ENCODE data around the gene MOCS3.
A peak's percentile ranks its signal among the peaks of the same experiment; 100 is the strongest.

MOCS3 gene, protein sequence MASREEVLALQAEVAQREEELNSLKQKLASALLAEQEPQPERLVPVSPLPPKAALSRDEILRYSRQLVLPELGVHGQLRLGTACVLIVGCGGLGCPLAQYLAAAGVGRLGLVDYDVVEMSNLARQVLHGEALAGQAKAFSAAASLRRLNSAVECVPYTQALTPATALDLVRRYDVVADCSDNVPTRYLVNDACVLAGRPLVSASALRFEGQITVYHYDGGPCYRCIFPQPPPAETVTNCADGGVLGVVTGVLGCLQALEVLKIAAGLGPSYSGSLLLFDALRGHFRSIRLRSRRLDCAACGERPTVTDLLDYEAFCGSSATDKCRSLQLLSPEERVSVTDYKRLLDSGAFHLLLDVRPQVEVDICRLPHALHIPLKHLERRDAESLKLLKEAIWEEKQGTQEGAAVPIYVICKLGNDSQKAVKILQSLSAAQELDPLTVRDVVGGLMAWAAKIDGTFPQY

DNA sequence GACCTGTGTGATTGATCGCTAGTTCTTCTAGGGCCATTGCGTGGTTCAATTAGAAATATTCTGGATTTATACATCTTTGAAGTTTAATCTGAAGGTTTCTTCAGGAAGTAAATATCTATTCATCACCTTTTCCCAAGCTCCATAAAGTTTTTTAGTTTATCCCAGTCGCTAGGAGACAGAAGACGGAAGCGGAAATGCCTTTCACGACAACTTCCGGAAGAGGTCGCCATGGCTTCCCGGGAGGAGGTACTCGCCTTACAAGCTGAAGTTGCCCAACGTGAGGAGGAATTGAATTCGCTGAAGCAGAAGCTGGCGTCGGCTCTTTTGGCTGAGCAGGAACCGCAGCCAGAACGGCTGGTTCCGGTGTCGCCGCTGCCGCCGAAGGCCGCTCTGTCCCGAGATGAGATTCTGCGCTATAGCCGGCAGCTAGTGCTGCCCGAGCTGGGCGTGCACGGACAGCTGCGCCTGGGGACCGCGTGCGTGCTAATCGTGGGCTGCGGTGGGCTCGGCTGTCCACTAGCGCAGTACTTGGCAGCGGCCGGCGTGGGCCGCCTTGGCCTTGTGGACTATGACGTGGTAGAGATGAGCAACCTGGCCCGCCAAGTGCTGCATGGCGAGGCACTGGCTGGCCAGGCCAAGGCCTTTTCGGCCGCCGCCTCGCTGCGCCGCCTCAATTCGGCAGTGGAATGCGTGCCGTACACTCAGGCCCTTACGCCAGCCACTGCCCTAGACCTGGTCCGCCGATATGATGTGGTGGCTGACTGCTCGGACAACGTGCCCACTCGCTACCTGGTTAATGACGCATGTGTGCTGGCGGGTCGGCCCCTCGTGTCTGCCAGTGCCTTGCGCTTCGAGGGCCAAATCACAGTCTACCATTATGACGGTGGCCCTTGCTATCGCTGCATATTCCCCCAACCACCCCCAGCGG lies at the start of gene MOCS3:
TSS of gene MOCS3 (plus strand) at position 204 of the 928 bp plus-strand sequence. CDS start at position 229, 25 bp downstream.
- DNase-seq (ENCODE audit: low read depth in 4 of 4, low spot score in 1 of 4) = peak in 3 of 4 experiments; percentile 62 to 79 (median 64)

DNA sequence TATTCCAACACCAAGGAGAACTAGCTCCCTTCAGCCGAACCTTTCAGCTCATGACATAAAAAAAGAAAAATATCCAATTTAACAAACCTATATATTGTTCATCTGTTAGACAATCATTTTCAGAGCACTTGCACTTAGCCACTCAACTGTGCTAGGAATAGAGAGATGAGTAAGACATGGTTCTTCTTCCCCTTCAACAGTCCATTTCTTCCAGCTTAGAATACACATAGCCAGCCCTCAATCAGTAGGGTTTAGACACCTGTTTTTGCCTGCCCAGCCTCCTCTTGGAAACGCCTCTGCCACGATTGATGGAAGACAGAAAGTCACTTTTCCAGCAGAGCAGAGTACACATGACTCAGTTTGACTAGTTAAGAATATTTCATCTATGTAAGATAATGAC lies 49.2 kb upstream of the MOCS3 start:
- DNase-seq (ENCODE audit: low read depth in 4 of 4, low spot score in 1 of 4) = no peak

DNA sequence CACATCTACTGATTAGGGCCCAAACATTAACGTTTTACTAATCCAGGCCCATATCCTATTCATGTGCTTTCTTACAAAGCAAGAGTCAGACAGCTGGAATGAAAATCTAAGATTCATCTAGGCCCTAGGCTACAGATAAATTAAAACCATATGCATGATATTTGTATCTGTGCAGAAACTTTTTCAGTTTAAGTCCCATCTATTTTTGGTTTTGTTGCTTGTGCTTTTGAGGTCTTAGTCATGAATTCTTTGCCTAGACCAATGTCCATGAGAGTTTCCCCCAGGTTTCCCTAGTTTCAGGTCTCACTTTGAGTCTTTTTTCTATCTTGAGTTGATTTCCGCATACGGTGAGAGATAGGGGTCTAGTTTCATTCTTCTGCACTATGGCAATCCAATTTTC lies 47.6 kb upstream of the MOCS3 start:
- no peak for DNase-seq (ENCODE audit: low read depth in 4 of 4, low spot score in 1 of 4)

DNA sequence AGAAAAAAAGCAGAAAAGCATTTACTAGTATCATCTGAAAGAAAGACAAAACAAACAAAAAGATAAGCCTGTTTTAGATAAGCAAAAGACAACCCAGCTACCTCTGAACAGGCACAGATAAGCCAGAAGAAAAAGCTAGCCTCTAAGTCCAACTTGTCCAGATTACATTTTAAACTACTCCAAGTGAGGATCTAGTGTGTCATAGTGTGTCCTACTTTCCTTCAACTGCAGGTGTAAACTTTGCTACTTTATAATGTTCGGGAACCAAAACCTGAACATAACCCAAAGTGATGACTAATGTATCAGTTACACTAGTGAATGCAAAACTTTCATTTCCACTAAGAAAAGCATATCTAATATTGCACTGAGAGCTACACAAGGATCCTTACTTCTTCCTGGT lies 46.9 kb upstream of the MOCS3 start:
- DNase-seq (ENCODE audit: low read depth in 4 of 4, low spot score in 1 of 4) = no peak

DNA sequence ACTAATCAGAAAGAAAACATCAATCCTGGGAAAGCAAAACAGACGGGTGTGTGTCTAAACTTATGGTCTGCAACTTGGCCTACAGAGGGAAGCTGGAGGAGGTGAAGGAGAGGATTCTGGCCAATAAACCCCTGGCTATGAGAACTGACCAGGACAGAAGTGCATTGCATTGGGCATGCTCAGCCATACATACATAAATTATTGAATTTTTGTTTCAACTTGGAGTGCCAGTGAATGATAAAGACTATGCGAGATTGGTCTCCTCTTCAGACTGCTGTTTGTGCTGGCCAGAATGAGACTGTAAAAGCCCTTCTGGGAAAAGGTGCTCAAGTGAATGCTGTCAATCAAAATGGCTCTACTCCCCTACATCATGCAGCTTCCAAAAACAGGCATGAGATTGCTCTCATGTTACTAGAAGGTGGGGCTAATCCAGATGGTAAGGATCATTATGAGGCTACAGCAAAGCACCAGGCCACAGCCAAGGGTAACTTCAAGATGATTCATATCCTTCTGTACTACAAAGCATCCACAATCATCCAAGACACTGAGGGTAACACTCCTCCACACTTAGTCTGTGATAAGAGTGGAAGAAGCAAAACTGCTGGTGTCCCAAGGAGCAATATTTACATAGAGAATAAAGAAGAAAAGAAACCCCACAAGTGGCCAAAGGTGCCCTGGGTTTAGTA lies 44.8 kb upstream of the MOCS3 start:
- DNase-seq (ENCODE audit: low read depth in 4 of 4, low spot score in 1 of 4) = no peak

DNA sequence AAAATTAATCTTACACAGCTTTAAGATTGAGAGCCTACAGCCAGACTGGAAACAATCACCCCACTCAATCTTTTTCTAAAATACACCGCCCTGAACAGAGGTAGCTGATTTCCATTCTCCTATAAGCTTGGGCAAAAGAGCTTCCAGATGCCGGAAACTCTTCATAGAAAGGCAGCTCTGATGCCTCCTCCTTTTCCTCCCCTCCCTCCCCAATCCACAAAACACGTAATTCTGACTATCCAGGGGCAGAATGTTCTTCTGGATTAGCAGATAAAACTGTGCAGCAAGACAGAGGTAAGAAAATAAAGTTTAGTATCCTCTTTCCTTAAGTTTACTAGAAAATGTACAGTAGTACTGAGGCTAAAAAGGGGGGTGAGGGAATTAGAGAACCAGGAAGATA lies 43.2 kb upstream of the MOCS3 start:
- DNase-seq (ENCODE audit: low read depth in 4 of 4, low spot score in 1 of 4) = no peak

DNA sequence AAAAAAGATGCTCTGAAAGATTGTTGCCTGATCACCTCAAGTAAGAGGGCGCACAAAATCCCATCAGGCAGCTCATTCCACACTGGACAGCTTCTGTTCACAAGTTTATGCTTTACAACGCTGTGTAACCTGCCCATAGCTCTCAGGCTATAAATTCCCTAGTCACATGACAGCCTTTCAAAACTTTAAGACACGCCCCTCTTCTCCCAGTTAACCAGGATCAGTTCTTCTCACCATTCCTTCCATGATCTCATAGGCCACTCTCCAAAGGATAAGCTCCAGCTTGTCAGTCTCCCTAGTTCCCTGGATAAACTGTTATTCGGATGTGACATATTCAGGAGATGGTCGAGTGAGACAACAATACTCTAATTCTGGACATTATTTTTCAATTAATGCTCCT lies 42.4 kb upstream of the MOCS3 start:
- DNase-seq (ENCODE audit: low read depth in 4 of 4, low spot score in 1 of 4) = no peak

DNA sequence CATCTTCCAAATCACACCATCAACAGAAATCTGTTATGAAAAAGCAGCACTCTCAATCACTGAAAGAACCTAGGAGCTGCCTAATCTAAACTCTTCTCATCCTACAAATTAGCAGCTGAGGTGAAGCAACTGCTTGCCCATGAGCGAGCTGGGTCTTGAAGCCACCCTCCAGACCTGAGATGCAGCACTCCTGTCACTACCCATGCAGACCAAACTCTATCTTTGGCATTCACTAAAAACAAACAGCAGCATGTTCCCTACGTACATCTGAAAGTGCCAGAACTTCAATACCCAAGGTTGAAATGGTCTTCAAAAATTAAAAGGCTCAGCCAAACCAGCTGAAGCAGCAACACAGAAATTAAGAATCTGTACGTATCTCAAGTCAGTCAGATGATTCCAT lies 41.7 kb upstream of the MOCS3 start:
- no peak for DNase-seq (ENCODE audit: low read depth in 4 of 4, low spot score in 1 of 4)

DNA sequence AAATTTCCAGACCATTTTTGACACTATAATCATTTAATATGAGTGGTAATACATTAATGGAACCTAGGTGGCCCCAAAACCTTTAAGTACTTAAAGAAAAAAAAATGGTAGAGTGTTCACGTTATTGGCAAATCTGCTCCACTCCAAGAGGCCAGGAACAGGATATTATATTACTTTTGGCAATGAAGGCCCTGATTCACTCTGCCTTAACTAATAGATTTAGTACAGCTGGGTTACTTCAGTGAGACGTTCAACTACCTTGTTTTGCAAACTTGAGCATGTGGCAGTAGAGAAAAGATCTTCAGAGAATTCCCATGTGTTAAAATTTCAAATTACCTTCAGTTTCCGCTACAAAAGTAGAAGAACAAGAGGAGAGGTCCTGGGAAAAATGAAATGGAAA lies 40.2 kb upstream of the MOCS3 start:
- DNase-seq (ENCODE audit: low read depth in 4 of 4, low spot score in 1 of 4) = no peak

DNA sequence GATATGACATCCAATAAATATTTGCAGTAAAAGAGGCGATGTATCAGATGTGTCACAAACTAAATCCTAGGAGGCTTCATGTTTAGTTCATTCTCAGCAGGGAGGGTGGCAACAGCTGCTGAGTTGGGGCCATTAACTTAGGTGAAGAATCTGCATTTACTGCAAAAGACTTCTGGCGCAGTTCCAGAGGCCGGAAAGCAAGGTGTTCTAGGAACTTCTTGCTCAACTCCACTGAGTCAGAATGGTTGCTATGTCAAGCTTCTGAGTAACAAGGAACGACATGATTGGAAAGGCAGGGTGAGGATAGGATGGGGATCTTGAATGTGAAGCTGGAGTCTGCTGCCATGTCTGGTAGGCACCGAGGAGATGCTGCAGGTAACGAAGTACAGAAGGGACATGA lies 39.1 kb upstream of the MOCS3 start:
- no peak for DNase-seq (ENCODE audit: low read depth in 4 of 4, low spot score in 1 of 4)

DNA sequence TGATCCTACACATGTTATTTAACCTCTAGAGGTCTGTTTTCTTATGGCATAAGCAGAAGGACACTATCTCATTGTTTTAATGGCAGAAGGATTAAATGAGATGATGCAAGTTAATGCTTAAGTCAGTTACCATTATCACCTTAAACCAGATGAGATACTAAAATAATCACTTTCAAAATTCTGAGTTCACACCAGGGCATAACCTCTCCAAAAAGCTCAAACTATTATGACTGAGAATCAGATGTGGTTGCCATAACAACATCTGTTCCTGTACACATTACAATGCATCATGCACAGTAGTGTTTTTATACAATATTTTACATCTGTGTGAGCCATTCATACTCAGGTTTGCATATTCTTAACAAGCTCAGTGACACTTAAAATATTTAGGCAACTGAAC lies 37.6 kb upstream of the MOCS3 start:
- no peak for DNase-seq (ENCODE audit: low read depth in 4 of 4, low spot score in 1 of 4)

DNA sequence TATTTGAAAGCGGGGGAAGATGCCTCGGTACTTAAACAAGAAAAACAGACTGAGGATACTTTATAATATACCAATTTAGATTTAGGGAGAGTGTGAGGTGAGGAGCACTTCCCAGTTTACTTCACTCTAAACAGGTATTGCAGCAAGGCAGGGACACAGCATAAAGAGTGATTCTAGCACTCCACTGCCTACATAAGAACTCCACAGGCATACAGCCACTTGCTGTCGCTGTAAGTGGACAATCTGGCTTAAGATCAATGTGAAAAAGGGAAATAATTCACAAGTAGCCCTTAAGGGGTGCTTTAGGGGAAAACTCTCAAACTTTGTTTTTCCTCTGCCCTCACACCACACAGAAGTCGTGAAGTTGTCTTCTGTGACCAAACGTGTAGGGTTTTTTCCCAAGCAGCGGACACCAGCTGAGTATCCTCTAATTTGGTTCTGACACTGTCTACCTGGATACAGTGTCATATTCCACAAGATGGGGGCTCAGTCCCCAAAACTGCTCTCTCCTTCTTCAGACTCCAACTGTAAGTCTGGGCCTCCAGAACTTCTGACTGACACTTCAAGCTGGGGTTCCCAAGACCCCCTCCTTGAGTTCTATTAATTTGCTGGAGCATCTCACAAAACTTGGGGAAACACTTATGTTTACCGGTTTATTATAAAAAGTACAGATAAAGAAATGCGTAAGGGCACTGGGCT lies 36.7 kb upstream of the MOCS3 start:
- no peak for DNase-seq (ENCODE audit: low read depth in 4 of 4, low spot score in 1 of 4)

DNA sequence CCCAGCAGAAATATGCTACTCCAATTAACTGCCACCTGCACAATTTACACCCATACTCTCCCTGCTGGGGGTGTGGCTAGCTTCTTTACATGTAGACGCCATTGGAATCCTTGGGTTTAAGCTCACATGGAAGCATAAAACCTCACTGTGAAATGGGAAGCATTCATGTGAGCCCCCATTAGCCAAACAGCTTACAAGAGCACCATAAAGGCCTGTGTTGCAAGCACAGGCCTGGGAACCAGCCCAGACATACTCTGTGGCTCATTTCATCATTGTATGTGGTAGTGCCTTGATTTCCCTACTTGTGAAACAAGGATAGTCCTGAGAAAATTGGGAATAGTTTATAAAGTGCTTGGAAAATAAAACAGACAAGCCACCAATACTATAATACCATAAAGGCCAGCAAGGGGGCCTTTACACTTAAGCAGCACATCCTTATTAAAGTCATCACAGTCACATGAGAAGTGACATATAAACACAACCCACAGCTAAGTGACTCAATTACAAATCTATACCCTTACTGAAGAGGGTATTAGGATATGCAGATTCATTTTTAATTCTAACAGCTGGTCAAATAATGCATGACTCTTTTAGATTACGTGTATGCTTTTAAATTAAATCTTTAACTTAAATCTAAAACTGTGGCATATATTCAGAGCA lies 34.2 kb upstream of the MOCS3 start:
- DNase-seq (ENCODE audit: low read depth in 4 of 4, low spot score in 1 of 4) = no peak

DNA sequence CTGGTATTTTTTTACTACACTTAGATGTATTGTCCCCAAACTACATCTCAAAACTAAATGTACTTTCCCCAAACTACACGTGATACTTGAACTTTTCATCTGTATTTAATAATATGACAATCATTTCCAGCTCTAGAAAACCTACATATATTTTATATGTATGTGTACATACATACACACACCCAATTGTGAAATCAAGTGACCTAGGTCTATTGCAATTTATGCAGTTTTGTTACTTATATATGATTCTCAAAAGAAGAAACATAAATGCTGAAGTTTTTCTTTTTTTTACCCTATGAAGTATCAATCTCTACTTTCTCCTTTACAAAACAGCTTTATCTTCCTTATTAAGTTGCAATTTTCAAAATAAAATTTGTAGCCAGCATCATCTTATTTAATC lies 32.1 kb upstream of the MOCS3 start:
- no peak for DNase-seq (ENCODE audit: low read depth in 4 of 4, low spot score in 1 of 4)

DNA sequence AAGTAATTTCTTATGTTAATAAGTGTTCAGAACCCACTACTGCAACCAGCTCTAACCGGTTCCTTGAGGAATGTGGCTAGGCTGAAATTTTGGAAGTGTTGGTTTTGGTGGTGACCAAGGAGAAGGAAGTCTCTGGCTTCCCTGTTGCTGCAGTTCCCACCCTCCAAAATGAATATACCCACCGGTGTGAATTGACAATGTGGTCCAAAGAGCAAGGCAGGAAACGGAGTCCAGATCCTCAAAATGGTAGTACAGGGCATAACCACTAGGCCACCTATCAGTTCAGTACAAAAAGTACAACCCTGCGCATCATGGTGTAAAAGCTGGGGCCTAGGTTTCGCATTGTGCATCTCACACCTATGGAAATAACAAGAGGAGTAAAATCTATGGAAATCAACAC lies 30.1 kb upstream of the MOCS3 start:
- DNase-seq (ENCODE audit: low read depth in 4 of 4, low spot score in 1 of 4) = no peak

DNA sequence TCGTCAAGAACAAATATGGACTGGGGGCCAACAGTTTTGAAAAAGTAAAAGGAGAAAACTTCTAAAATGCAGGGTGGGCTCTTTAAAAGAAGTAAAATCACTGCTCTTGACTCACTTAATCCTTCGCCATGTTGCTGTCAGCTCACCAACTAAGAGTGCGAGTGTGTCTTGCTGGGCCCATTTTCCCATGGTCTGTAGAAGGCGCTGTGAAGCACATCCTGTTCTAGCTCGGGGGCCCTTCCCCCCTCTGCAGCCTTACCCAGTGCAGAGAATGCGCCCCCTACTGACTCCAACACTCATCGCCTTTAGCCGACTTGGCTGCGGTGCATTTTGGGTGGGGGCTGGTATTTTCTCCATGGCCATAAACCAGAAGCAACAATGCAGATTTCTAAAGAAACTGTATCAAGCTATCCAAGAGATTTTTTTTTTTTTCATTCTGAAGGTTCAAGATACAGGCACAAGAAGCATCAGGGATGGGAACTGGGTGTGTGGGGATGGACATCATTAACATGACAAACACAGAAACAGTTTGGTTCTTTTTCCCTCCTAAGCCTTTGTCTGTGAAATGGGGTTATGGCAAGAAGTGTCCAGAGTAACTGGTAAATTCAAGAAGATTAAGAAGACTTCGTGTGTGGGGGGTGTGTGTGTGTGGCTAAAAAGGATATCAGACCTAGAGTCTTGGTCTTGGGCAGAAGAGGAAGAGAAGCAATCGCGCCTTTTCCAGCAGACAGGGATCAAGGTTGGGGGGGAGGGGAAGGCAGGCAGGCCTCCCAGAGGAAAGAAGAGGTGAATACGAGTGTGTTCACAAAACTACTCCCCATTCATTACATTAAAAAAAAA lies 29.1 kb upstream of the MOCS3 start:
- peak; percentile 77 to 91 (median 84) for DNase-seq (ENCODE audit: low read depth in 4 of 4, low spot score in 1 of 4)

DNA sequence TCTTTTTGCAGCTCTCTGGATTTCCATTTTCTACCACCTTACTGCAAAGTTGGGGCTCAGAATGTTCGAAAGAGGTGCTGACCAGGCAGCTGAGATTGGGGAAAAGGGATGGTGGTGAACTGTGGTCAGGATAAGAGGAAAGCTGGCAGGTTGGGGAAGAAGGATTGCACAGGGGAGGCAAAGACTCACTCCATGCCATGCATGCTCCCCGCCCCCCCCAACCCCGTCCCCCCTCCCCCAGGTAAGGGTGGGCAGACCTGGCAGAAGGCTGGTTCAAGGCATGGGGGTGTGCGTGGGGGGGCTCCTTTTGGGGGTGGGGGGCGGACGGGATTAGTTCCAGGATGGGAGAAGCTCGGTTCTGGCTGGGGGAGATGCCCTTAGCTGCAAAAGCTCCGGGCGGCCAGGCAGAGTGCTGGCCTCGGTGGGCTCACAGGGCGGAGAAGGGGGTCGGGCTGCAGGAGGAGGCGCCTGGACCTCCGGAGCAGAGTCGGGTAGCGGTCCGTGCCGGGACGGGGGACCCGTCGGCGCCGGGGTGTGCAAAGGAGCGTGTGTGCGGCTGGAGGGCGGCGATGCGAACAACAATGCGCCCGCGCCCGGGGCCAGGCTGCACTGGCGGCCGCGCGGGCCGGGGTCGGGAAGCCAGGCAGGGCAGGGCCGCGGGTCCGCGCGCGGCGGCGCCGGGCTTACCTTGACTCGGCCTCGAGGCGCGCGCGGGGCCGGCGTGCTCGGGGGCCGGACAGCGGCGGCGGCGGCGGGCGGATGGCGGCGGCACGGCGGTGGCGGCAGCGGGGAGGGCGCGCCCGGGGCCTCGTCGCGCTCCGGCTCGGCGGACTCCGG lies 28.3 kb upstream of the MOCS3 start:
- DNase-seq (ENCODE audit: low read depth in 4 of 4, low spot score in 1 of 4) = no peak

DNA sequence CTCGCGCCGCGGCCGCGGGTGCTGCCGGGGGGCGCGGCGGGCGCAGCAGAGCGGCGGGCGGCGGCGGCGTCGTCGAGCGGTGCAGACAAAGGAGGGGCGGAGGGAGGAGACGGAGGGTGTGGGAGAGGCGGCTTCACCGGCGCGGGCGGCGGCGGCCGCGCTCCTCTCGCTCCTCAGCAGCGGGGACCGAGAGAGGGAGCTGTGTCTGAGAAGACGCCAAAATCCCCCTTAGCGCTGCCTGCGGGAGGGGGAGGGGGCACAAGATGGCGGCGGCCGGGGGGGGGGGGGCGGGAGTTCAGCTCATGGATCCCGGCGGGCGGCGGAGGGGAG lies 27.7 kb upstream of the MOCS3 start:
- DNase-seq (ENCODE audit: low read depth in 4 of 4, low spot score in 1 of 4) = peak in 1 of 4 experiments; percentile 38

Measured in stimulated activated CD4-positive, alpha-beta T cell treated with anti-CD3 and anti-CD28 coated beads, Interleukin-1b, Interleukin-23, amount 100 ng/mL, for 24 hours (primary cell).